Measurements from ENCODE around the gene ASCC2.

The ASCC2 gene

DNA sequence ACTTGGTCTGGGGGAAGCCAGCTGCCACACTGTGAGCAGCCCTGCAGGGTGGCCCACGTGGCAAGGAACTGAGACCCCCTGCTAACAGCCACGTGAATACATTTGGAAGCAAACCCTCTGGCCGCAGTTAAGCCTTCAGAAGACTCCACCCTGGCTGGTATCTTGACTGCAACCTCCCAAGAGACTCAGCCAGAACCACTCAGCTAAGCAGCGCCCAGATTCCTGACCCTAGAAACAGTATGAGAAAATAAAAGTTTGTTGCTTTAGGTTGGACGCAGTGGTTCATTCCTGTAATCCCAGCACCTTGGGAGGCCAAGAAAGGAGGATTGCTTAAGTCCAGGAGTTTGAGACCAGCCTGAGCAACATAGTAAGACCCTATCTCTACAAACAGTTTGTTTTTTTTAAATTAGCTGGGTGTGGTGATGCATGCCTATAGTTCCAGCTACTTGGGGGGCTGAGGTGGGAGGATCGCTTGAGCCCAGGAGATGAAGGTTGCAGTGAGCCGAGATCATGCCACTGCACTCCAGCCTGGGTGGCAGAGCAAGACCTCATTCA is 79.9 kb downstream of the ASCC2 start:
- TF ChIP-seq, protein P1, sequence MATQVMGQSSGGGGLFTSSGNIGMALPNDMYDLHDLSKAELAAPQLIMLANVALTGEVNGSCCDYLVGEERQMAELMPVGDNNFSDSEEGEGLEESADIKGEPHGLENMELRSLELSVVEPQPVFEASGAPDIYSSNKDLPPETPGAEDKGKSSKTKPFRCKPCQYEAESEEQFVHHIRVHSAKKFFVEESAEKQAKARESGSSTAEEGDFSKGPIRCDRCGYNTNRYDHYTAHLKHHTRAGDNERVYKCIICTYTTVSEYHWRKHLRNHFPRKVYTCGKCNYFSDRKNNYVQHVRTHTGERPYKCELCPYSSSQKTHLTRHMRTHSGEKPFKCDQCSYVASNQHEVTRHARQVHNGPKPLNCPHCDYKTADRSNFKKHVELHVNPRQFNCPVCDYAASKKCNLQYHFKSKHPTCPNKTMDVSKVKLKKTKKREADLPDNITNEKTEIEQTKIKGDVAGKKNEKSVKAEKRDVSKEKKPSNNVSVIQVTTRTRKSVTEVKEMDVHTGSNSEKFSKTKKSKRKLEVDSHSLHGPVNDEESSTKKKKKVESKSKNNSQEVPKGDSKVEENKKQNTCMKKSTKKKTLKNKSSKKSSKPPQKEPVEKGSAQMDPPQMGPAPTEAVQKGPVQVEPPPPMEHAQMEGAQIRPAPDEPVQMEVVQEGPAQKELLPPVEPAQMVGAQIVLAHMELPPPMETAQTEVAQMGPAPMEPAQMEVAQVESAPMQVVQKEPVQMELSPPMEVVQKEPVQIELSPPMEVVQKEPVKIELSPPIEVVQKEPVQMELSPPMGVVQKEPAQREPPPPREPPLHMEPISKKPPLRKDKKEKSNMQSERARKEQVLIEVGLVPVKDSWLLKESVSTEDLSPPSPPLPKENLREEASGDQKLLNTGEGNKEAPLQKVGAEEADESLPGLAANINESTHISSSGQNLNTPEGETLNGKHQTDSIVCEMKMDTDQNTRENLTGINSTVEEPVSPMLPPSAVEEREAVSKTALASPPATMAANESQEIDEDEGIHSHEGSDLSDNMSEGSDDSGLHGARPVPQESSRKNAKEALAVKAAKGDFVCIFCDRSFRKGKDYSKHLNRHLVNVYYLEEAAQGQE (IDR thresholded peaks at IDR 0.05; ENCODE audit: insufficient read depth in 1 of 2, low read depth in 2 of 2, low read length in 2 of 2), result no peak
- no peak for TF ChIP-seq FOXP2 (optimal IDR thresholded peaks at IDR 0.05; ENCODE audit: borderline replicate concordance, extremely low read depth, extremely low read length, insufficient read depth)
- no peak for TF ChIP-seq SIN3A (IDR thresholded peaks at IDR 0.05; ENCODE audit: borderline replicate concordance, insufficient read depth, low read length)
- TF ChIP-seq TAF1 (IDR thresholded peaks at IDR 0.05; ENCODE audit: borderline replicate concordance, insufficient read depth, low read length), result no peak
- TF ChIP-seq POLR2AphosphoS5 (IDR thresholded peaks at IDR 0.05; ENCODE audit: low read depth, low read length), result no peak

DNA sequence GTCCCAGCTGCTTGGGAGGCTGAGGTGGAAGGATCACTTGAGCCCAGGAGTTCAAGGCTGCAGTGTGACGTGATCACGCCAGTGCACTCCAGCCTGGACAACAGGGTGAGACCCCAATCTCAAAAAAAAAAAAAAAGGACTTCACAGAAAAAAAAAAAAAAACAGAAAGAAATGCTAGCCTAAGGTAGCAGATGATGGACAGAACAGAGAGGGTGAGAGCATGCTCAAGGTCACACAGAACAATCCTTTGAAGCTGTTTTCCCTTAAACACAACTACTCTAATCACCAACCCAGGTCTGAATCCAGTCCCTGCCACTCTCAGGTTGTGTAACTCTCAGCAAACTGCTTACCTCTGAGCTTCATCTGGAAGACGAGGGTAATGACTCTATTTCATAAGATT is 81.0 kb downstream of the ASCC2 start:
- TF ChIP-seq POLR2AphosphoS5 (IDR thresholded peaks at IDR 0.05; ENCODE audit: low read depth, low read length) (no peak), TAF1 (IDR thresholded peaks at IDR 0.05; ENCODE audit: borderline replicate concordance, insufficient read depth, low read length) (no peak), SIN3A (IDR thresholded peaks at IDR 0.05; ENCODE audit: borderline replicate concordance, insufficient read depth, low read length) (no peak), FOXP2 (optimal IDR thresholded peaks at IDR 0.05; ENCODE audit: borderline replicate concordance, extremely low read depth, extremely low read length, insufficient read depth) (no peak)
- TF ChIP-seq, protein P1 (IDR thresholded peaks at IDR 0.05; ENCODE audit: insufficient read depth in 1 of 2, low read depth in 2 of 2, low read length in 2 of 2), result no peak

DNA sequence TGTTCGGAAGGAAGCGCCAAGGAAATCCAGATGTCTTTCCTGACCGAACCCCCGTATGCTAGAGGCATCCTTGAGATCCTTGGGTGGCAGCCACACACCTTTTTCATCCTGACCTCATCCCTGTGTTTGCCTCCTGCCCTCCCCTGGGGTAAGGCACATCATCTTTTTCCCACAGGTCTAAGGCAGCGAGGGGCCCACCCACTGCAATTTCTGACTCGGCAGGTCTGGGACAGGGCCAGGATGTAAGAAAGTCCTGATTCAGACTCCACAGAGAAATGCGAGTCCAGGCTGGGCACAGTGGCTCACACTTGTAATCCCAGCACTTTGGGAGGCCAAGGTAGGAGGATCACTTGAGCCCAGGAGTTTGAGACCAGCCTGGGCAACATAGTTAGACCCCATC is 81.7 kb downstream of the ASCC2 start:
- no peak for TF ChIP-seq FOXP2 (optimal IDR thresholded peaks at IDR 0.05; ENCODE audit: borderline replicate concordance, extremely low read depth, extremely low read length, insufficient read depth)
- TF ChIP-seq, protein P1 (IDR thresholded peaks at IDR 0.05; ENCODE audit: insufficient read depth in 1 of 2, low read depth in 2 of 2, low read length in 2 of 2), result no peak
- no peak for TF ChIP-seq POLR2AphosphoS5 (IDR thresholded peaks at IDR 0.05; ENCODE audit: low read depth, low read length)
- TF ChIP-seq TAF1 (IDR thresholded peaks at IDR 0.05; ENCODE audit: borderline replicate concordance, insufficient read depth, low read length), result no peak
- no peak for TF ChIP-seq SIN3A (IDR thresholded peaks at IDR 0.05; ENCODE audit: borderline replicate concordance, insufficient read depth, low read length)

DNA sequence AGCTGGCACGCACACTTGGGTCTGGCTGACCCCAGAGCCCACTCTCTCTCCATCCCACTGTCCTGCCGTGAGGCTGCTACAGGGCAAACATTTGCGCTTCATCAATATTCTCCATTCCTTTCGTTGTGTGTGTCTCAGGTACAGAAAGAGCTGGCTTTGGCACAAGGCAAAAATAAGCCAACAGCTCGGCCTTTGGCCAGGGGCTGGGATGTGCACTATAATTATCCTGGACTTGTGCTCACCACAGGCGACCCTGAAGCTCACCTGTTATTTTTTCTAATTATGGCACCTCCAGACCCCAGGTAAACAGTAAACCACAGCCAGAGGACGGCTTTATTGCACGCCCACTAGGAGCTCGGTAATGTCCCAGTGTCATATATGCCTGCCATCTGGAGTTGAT is 82.2 kb downstream of the ASCC2 start:
- TF ChIP-seq, protein P1 (IDR thresholded peaks at IDR 0.05; ENCODE audit: insufficient read depth in 1 of 2, low read depth in 2 of 2, low read length in 2 of 2), result no peak

All from PFSK-1 (cell line).